ENCODE data around the gene CFAP74.

DNA sequence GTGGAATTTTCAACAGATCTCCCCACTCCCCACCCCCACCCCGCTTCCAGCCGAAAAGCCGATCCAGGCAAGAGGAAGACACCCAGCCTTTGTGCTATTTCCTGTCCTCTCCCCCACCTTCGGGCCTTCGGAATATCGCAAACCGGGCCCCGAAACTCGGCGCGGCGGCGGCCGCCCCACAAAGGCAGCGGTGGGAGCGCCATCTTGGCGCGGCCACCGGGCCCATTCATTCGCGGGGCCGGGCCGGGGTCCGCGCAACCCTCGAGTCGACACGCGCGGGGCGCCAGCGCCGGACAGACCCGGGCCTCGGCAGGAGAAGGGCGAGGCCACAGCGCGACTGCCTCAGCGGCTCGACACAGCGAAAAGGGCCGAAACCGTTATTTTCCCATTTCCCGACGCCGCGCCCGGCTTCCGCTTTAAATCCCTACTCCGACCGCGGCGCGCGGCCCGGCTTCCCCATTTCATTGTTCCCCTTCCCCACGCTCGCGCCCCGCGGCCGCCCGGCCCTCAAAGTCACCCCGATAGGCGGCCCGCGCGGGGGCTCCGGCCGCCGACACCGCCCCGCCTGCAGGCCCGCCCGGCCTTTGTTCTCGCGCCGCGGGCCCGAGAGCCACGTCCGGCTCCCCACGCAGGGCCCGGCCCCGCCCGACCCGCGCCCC is 113.6 kb downstream of the CFAP74 start:
- TF ChIP-seq, protein P1, sequence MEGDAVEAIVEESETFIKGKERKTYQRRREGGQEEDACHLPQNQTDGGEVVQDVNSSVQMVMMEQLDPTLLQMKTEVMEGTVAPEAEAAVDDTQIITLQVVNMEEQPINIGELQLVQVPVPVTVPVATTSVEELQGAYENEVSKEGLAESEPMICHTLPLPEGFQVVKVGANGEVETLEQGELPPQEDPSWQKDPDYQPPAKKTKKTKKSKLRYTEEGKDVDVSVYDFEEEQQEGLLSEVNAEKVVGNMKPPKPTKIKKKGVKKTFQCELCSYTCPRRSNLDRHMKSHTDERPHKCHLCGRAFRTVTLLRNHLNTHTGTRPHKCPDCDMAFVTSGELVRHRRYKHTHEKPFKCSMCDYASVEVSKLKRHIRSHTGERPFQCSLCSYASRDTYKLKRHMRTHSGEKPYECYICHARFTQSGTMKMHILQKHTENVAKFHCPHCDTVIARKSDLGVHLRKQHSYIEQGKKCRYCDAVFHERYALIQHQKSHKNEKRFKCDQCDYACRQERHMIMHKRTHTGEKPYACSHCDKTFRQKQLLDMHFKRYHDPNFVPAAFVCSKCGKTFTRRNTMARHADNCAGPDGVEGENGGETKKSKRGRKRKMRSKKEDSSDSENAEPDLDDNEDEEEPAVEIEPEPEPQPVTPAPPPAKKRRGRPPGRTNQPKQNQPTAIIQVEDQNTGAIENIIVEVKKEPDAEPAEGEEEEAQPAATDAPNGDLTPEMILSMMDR (IDR thresholded peaks at IDR 0.05), result no peak
- no peak for TF ChIP-seq EP300 (IDR thresholded peaks at IDR 0.05; ENCODE audit: low read depth)

Data from transverse colon (tissue), 3 donors.